GM19324 (cell line): ENCODE data around the gene SLC28A1.
"Not testable (repeated sequence)": the region's sequence is repeated elsewhere in the genome, so short reads cannot be mapped to it uniquely, and the experiment has no call there.

ENCODE experiments used
- ATAC-seq: cut with Tn5 transposase; IDR thresholded peaks from one replicate; pipeline ENCODE4 v1.9.1; 2021; ENCODE audit warnings: mild to moderate bottlenecking, moderate library complexity; ENCODE audit not compliant: unreplicated experiment, low FRiP score

SLC28A1 gene

DNA sequence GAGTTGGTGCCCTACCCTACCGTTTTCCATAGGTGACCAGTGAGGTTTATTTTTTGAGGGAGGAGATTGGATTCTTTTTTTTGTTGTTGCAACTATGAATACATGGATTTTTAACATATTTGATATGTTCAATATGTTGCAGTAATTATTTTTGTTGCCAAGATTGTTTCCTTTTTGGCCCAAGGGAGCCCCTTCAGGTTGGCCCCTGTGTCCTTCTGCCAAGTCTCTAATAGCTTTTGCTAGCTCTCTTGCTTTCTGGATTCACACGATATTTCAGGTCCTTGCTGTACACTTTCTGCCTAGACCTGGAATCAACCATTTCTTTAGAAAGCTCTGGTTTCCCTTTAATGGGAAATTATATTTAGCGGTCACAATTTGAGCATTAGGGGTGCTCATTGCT is 22.7 kb upstream of the SLC28A1 start:
- no peak for ATAC-seq

DNA sequence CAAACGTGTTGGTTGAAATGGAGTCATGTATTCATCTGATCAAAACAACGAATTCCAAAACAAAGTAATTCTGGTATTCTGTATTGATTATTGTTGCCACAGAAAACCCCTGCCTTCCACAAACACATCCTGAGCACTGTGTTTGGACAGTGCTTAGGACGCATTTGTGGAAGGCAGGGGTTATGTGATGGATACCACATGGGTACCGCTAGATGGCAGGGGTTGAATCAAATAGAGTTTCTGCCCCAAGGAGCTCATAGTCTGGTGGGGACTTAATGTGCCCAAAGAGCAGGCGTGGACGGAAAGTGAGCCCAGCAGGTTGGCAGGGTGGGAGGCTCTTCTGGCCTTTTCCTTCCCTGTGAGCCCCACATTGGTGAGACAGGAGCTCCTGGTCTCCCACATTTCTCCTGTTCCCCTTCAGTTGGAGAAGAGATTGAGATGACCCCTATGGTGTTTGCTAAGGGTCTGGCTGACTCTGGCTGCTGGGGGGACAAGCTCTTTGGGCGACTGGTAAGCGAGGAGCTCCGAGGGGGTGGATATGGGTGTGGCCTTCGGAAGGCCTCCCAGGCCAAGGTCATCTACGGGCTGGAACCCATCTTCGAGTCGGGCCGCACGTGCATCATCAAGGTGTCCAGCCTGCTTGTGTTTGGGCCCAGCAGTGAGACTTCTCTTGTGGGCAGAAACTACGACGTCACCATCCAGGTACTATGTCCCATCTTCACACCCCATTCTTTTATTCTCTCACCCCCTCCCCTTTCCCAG is 22.1 kb upstream of the SLC28A1 start:
- no peak for ATAC-seq

DNA sequence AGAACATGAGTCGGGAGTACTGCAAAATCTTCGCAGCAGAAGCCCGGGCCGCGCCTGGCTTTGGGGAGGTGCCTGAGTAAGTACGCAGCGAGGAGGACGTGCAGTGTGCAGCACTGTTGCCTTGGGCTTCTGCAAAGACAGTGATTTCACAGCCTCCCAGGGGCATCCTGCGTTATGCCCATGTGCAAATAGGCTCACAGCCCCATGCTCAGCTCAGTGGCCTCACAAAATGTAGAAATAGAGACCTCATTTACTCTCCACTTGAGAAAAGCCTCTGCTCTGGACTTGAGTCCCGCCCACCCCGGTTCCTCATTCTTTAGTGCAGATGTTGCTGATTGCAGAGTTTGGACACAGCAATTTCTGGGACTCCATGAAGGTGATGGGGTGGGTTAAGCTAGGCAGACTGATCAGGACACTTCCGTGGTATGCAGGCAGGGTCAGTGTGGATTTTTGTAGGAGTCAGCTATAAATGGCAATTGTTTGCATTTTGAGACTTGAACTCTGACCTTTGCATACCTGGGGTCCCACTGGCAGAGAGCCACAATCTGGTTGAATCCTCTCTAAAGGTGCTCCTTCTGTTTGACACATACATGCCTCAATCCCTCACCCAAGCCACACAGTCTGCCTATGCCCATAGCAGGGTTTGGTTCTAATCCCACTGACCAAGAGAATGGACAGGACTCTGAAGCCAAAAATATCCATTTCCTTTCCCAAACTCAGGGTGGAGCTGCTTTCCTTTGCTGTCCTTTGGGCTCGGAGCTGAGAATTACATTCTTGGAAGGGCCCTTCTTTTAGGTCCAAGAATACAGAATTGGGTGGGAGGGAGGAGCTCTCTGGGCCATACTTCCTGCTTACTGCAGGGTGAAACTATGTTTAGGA is 20.7 kb upstream of the SLC28A1 start:
- no peak for ATAC-seq

DNA sequence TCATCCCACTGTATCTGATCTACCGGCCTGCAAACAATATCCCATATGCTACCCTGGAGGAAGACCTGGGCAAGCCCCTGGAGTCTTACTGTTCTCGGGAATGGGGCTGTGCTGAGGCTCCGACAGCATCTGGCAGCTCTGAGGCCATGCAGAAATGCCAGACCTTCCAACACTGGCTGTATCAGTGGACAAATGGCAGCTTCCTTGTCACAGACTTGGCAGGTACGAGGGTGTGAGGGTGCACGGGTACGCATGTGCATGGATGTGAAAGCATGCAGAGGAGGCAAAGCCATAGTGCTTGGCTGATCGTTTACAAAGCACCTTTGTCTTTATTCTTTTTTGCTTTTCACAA is 20.0 kb upstream of the SLC28A1 start:
- ATAC-seq = no peak

DNA sequence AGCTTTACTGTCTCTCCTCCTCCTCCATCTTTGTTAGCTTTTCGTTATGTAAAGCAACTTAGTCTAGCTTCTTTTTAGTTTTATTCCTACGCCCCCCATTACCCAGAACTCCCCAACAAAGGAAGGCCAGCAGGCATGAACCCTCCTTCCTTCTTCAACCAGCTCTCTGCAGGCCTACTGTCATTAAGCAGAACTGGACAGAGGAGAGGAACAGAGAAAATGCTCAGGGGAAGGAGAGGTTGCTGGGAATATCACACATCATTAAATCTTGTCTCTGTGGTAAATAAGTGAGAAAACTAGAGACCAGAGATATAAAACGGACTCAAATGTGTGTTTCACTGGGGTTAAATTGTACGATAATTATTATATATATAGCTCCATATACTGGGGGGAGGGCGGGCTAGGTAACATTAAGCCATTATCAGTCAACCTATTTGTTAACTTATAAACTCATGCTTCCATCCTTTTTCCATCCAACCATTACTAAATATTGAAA is 19.3 kb upstream of the SLC28A1 start:
- ATAC-seq = no peak

DNA sequence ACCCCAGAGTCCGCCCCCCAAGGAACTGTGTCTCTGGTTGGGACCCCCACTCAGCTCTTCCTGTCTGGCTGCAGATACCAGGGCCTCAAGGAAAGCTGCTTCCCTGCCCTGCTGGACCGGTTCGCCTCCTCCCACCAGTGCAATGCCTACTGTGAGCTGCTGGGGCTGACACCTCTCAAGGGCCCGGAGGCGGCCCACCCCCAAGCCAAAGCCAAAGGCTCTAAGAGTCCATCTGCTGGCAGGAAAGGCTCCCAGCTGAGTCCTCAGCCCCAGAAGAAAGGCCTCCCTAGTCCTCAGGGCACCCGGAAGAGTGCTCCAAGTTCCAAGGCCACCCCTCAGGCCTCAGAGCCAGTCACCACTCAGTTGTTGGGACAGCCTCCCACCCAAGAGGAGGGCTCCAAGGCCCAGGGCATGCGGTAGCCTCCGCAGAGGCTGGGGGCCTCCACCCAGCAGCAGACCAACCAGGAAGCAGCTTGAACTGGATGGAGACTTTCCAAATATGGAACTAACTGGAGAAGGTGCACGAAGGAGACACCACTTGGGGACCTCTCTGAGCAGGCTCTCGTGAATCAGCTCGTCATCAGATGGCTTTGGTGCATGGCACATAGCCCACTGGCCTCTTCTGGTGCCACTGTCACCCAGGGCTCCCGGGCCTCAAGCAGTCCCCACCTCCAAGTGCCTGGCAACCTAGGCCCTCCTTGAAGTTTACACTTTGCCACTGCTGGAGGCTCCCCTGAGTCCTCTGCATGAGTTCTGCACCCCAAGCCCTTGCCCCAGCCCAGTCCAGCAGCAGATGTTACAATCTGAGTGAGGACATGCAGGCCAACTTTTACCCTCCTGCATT is 16.2 kb upstream of the SLC28A1 start:
- no peak for ATAC-seq

DNA sequence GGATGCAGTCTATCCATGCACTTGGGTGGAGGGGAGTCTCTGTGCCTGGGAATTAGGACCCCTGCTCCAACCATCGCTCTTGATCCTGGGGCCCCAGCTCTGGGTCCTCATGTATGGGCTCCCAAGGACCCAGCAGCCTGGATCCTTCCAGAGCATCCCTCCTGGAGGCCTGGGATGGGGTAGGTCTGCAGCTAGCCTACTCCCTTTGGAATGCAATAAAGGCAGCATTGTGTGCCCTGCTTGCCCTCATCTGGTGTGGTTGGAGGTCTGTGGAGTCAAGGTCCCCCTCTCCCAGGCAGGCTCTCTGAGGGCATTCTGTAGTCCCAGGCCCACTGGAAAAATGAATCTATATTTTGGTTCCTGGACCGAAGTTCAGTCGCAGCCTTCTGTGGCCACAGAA is 15.0 kb upstream of the SLC28A1 start:
- ATAC-seq = no peak

DNA sequence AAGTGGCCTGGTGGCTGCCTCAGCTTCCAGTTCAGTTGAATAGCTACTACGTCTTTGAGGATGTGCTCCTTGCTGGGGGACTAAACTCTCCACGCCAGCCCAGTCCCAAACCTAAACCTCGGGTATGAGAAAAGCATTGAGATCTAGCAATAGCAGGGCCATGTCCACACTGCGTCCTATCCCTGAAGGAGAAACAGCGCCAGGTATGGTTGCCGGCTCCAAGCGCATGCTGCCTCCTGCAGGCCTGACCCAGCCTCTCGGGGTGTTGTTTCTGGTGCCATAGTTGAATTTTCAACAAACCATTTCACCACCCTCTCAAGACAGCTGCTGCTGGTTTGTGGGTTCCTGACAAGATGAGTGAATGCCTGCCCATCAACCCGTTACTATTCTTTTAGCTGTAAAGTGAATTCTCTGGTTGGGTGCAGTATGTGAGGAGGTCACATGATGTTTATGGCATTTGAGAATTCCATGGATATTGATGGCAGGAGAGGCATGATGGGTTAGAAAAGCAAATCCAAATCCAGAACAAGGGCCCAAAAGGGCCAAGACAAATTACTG is 13.0 kb upstream of the SLC28A1 start:
- no peak for ATAC-seq

DNA sequence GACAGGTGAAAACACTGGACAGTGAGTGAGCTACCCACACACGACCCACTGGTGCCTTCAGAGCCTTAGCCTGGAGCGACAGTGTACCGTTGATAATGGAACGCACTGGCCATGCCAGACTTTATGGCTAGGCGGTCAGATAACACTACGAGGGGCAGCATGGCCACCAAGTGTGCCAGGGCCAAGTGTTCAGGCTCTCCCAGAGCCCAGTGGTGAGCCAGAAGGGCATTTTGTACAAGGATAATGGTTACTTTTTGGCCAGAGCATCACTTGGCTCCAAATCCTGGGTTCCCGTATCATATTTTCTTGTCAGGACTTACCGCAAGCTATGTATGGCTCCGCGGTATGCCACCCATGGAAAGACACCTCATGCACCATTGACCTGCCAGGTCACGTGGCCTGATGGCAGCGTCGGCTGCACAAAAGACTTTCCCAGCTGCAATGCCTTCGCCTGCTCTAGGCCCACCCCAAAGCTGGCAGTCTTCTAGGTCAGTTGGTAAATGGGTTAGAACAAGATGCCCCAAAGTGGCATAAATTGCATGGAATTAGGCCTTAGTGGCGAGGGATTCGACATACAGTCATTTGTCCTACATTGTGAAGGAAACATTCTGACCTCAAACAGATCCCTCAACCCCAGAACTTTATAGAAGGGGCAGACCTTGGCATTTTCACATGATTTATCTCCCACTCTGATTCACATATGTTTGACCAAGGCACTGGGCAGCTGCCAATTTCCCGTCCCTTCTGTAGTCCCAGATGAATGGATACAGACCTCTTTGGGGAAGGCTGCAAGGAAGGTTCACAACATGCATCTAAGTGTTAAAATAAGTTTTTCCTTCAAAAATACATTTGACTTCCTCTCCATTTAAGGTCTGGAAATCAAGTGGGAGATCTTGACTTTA is 12.2 kb upstream of the SLC28A1 start:
- ATAC-seq = no peak

DNA sequence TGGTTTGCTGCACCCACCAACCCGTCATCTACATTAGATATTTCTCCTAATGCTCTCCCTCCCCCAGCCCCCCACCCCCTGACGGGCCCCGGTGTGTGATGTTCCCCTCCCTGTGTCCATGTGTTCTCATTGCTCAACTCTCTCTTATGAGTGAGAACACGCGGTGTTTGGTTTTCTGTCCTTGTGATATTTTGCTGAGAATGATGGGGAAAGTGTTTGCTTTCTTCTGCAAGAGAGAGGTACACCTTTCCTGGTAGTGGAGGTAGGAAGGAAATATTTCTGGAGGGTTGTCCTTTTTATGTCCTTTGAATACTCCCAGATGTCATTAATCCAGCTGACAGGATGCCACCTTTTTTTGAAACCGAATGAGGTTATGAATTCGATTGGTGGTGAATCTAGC is 10.5 kb upstream of the SLC28A1 start:
- ATAC-seq = no peak

DNA sequence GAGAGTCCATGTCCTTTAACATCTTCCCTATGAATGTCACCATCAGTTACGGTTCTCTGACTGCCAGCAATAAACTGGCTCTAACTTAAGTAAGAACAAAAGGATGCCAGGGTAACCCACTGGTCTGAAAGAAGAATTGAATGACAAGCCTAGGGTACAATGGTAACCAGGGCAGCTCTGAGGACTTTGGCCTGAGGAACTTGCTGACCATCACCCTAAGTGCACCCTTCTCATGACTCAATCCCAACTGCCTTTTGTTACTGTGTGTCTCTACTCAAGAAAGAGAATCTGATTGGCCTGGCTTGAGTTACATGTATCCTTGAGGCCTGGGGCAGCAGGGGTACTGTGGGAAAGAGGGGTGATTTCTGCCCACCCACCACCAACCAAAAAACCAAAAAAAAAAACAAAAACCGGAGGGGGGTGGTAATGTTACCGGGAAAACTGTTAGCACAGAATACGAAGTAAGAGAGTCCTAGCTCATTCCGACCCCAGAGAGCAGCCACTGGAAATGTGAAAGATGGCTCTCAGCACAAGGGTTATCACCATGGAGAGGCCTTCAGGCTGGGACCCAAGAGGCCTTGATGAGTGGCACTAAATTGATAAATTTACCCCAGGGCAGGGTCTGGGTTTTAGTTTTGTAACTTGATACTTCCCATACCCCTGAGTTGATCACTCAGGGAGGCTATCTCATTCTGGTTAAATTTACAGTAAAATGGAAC is 9.3 kb upstream of the SLC28A1 start:
- ATAC-seq = no peak

DNA sequence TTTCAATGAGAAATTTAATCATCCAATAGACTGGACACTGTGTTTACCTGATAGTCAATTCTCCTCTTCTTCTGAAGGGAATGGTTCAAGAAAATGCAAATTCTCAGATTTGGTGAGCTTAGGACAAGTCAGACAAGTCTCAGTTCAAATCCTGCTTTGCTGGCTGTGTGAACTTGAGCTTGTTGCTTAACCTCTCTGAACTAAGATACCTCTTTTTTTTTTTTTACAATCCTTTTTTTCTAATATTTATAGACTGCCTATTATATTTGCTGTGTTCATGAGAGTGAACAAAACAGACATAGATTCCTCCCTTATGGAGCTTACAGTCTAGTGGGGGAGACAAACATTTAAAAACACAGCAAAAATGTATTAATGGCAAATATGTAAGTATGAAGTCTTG is 8.2 kb upstream of the SLC28A1 start:
- no peak for ATAC-seq

DNA sequence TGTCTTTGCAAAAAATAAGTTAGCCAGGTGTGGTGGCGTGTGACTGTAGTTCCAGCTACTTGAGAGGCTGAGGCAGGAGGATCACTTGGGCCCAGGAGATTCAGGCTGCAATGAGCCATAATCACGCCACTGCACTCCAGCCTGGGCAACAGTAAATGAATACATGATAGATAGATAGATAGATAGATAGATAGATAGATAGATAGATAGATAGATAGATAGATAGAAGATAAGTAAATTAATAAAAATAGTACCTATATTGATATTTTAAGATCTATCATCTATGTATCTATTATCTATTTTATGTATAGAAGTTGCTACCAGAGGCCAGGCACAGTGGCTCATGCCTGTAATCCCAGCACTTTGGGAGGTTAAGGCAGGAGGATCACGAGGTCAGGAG is 6.8 kb upstream of the SLC28A1 start:
- ATAC-seq = not testable (repeated sequence)

DNA sequence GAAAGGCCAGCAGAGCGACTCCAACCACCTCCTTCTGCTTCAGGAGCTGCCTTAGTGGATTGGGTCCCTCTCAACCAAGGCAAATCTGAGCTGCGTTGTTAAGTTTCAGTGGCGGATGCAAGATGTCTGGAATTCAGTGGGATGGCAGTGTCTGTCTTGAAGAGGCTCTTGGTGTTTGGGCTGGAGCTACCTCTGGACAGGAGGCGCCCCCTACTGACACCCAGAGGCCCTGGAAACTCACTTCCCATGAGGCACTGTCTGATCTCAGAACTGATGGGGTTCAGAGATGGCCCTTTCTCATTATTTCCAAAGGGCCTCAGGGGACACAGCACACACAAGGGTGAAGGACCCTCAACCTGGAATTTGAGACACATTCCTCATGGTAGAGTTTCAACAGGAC is 6.0 kb upstream of the SLC28A1 start:
- no peak for ATAC-seq

DNA sequence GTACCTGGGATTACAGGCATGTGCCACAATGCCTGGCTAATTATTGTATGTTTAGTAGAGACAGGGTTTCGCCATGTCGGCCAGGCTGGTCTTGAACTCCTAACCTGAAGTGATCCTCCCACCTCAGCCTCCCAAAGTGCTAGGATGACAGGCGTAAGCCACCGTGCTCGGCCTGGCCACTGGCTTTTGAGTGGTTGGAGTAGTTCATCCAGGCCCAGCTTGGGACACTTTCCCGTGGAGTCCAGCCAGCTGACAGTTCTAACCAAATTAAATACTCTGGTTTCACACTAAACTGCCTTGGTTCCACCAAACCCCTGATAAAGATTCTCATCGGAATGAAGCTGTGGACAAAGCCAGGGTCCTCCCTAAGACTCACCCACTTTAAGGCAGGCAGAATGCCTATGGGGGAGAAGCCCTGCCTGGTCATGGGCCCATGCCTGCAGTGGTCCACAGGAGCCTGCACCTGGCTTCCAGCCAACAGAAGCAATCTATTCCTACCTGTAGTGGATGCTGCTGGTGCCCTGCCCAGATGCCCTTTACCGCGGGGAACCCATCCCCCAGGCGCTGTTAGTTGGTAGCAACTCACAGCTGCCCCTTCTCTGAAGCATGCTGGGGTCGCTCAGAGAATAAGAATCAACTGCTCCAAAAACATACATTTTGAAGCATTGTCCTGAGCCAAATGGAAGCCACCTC is 5.2 kb upstream of the SLC28A1 start:
- no peak for ATAC-seq

DNA sequence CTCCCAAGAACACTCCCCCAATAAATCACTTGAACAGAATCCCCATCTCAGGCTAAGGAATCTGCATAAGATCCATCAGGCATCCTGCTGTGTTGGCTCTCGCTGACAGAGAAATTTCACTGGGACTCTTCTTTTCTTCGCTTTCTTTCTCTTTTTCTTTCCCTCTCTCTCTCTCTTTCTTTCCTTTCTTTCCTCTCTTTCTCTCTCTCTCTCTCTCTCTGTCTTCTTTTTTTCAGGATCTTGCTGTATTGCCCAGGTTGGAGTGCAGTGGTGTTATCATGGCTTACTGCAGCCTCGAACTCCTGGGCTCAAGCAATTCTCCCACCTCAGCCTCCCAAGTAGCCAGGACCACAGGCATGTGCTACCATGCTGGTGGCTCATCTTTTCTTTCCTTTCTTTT is 4.5 kb upstream of the SLC28A1 start:
- no peak for ATAC-seq

DNA sequence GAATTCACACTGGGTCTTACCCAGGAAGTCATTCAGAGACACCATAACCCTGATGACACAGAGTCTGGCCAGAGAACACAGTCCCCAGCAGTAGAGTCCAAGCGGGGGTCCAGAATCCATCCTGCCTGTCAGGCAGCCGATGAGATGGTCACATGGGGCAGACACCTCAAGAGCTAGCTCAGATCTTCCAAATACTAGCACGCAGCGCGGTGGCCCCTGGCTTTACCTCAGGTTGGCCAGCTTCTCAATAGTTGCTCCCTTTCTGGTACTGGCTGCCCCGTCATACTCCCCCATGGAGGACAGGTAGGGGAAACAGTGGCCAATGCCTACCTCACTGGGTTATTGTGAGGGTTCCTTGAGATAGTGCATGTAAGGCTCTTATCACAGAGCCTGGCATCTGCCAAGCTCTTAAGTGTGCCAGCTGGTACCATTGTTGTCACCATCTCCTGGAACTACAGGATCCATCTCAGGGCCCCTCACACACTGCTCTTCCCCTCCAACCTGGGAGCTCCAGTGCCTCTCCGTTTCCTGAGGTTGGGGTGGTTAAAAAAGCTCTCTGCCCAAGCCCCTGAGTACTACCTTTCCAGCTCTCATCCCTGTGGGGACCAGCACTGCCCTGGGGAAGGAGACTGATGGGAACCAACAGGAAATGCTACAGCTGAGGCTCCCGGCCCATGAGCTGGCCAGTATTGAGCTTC is 3.5 kb upstream of the SLC28A1 start:
- no peak for ATAC-seq

DNA sequence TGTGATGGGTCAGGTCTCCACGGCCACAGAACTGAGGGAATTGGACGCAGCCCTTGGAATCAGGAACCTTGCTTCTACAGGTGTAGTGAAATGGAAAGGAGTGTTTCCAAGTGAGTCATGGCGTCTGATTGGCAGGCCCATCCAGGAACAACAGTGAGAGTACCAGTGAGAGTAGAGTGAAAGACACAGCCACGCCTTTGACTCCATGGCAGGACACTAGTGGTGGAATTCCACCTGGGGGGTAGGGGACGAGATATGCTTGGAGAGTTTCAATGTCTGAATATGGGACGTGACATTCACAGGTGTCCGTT is 3.0 kb upstream of the SLC28A1 start:
- ATAC-seq = no peak
